Upper lobe of left lung (tissue), 4 donors: ENCODE results near the gene SGCD.

ENCODE experiments used
- POLR2A ChIP-seq, 4 donors: fragments of 450-650 bp; IDR thresholded peaks; one replicate each; pipeline ENCODE4 v1.5.1; 2016 to 2017; ENCODE audit warnings: antibody characterized with exemption in 4 of 4, mild to moderate bottlenecking in 2 of 4
- TF ChIP-seq, protein P1 (sequence below), 6 experiments: fragments of 450-650 bp in 4 of 6; fragments of 200-600 bp in 2 of 6; sonication (generic) in 2 of 6; IDR thresholded peaks; one replicate each; pipeline ENCODE4 v1.5.1; 2016 to 2019; ENCODE audit warnings: antibody characterized with exemption in 6 of 6

DNA sequence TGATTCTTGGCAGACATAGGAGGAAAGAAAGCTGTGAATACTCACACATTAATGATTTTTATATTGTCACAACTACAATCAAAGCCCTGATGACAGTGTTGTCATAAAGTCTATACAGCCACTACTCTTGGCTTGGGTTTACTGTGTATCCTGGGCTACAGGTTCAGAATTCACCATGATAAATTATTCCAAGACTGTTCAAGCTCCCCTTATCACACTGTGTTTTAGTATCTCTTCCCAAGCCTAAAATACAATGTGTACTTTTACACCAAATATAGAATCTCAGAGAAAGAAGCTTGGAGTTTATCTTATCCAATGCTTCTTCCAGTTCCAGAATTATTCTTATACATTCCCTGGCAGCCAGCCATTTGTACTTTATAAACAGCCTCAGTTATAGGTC, 395.4 kb downstream of the SGCD start:
- no peak for TF ChIP-seq POLR2A (IDR thresholded peaks at IDR 0.05)
- TF ChIP-seq, protein P1, sequence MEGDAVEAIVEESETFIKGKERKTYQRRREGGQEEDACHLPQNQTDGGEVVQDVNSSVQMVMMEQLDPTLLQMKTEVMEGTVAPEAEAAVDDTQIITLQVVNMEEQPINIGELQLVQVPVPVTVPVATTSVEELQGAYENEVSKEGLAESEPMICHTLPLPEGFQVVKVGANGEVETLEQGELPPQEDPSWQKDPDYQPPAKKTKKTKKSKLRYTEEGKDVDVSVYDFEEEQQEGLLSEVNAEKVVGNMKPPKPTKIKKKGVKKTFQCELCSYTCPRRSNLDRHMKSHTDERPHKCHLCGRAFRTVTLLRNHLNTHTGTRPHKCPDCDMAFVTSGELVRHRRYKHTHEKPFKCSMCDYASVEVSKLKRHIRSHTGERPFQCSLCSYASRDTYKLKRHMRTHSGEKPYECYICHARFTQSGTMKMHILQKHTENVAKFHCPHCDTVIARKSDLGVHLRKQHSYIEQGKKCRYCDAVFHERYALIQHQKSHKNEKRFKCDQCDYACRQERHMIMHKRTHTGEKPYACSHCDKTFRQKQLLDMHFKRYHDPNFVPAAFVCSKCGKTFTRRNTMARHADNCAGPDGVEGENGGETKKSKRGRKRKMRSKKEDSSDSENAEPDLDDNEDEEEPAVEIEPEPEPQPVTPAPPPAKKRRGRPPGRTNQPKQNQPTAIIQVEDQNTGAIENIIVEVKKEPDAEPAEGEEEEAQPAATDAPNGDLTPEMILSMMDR (IDR thresholded peaks at IDR 0.05) = no peak
